Astrocyte (in vitro differentiated cells and primary cell): ENCODE data around the gene BCO2.

ENCODE experiments used
- CTCF ChIP-seq: IDR thresholded peaks from 2 replicates; pipeline ENCODE4 v1.5.1; 2011; ENCODE audit warnings: low read depth, mild to moderate bottlenecking, inconsistent platforms, low read length, moderate library complexity; ENCODE audit not compliant: insufficient read depth
- EZH2 ChIP-seq: IDR thresholded peaks from 2 replicates; pipeline ENCODE4 v1.6.1; 2012; ENCODE audit warnings: mild to moderate bottlenecking, low read length, inconsistent platforms; ENCODE audit not compliant: insufficient read depth

DNA sequence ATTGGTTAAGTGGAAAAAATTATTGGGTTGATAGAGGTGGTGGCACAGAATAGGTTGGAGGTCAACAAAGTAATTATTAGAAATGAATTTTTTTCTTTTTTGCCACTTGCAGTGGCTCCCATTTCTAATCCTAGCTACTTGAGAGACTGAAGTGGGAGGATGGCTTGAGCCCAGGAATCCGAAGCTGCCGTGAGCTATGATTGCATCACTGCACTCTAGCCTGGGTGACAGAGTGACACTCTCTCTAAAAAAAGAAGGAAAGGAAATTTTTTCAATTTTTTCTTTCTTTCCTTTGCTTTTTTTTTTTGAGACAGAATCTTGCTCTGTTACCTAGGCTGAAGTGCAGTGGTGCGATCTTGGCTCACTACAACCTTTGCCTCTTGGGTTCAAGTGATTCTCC lies 2.2 kb upstream of the BCO2 start:
- TF ChIP-seq CTCF (no peak), EZH2 (no peak)
